Fibroblast of villous mesenchyme (primary cell): ENCODE measurements around the gene RBKS. TPM values are rescaled to one million over a fixed set of nuclear protein-coding genes. Genes with fewer than 3 reads are reported as not detected.

ENCODE experiments used
- DNase-seq: peaks from one replicate; pipeline ENCODE4 v3.0.0-alpha.2; 2010; ENCODE audit warnings: low read depth
- H3K4me3 ChIP-seq: 2 replicates; pipeline ENCODE4 v1.5.1; 2011; ENCODE audit warnings: low read depth, mild to moderate bottlenecking, low read length
- CTCF ChIP-seq: IDR thresholded peaks from 2 replicates; pipeline ENCODE4 v1.5.1; 2012; ENCODE audit warnings: low read depth, mild to moderate bottlenecking, low read length; ENCODE audit not compliant: insufficient read depth
- total RNA-seq: library from RNA; depleted of rRNA; stranded (reverse); fragments of >200 nt; gene quantifications from 2 replicates; pipeline ENCODE4 v1.2.3, GENCODE V29; 2012

RBKS gene
- total RNA-seq, 1 donor, result 1.3 TPM

- DNase-seq, result peak; percentile 37
Measured at GRCh38 chr2:27807476-27807875, 82.7 kb downstream of the RBKS start.

GRCh38 chr2:27806311-27807059 is 83.7 kb downstream of the RBKS start:
- no peak for TF ChIP-seq CTCF

More at GRCh38 chr2:27807476-27807875, 82.7 kb downstream of the RBKS start:
- TF ChIP-seq CTCF, result peak; percentile 72
- no peak overlapping the region for H3K4me3 ChIP-seq

GRCh38 chr2:27805180-27805579 is 85.0 kb downstream of the RBKS start:
- H3K4me3 ChIP-seq, result no peak overlapping the region
- DNase-seq, result no peak
- no peak for TF ChIP-seq CTCF

More at GRCh38 chr2:27806311-27807059, 83.7 kb downstream of the RBKS start:
- DNase-seq, result no peak
- H3K4me3 ChIP-seq, result no peak overlapping the region

GRCh38 chr2:27804146-27804545 is 86.0 kb downstream of the RBKS start:
- no peak for TF ChIP-seq CTCF
- no peak overlapping the region for H3K4me3 ChIP-seq
- peak; percentile 40 for DNase-seq

GRCh38 chr2:27803046-27803445 is 87.1 kb downstream of the RBKS start:
- DNase-seq, result peak; percentile 16
- H3K4me3 ChIP-seq, result no peak overlapping the region
- TF ChIP-seq CTCF, result no peak

GRCh38 chr2:27802547-27802946 is 87.6 kb downstream of the RBKS start:
- no peak for DNase-seq
- no peak for TF ChIP-seq CTCF
- no peak overlapping the region for H3K4me3 ChIP-seq

- no peak for DNase-seq
- TF ChIP-seq CTCF, result no peak
- no peak overlapping the region for H3K4me3 ChIP-seq
Measured at GRCh38 chr2:27800856-27801255, 89.3 kb downstream of the RBKS start.
